K562 (cell line): ENCODE data around the gene RPS6KA4. TPM values are rescaled to one million over a fixed set of nuclear protein-coding genes. Genes with fewer than 3 reads are reported as not detected.

Experiments
- SMAD1 ChIP-seq: fragments of 150-350 bp; IDR thresholded peaks from 2 replicates; pipeline ENCODE4 v1.6.1; 2014; ENCODE audit warnings: low read length, low read depth; ENCODE audit not compliant: partially characterized antibody
- polyA plus RNA-seq, 8 experiments: library from polyadenylated mRNA; depleted of rRNA in 4 of 8; stranded (reverse) in 5 of 8; unstranded in 3 of 8; fragments of >200 nt; fragmentation: Nextera tagmentation in 2 of 8; fragmentation: Illumina TruSeq in 1 of 8; extraction: Ambion mirVana in 2 of 8; extraction: Trizol in 1 of 8; gene quantifications; 2 replicates each; pipeline versions ENCODE4 v1.2.1 to v1.2.3, GENCODE V29; 2011 to 2014; ENCODE audit warnings: inconsistent platforms in 1 of 8, missing spikeins in 1 of 8
- total RNA-seq, 7 experiments: library from RNA; depleted of rRNA in 6 of 7; stranded (reverse); fragments of >200 nt in 6 of 7; fragmentation: Illumina TruSeq in 2 of 7; extraction: Trizol in 2 of 7; gene quantifications; 2 replicates each; pipeline versions ENCODE4 v1.2.1 to v1.2.3, GENCODE V29; 2011 to 2021; ENCODE audit warnings: low replicate concordance in 1 of 7
- TF ChIP-seq, protein P1 (sequence below): sonication (generic); formaldehyde crosslinking; IDR thresholded peaks from 2 replicates; pipeline ENCODE4 v1.8.0; 2022; ENCODE audit warnings: mild to moderate bottlenecking, missing genetic modification reagents
- TF ChIP-seq, protein P2 (sequence below): sonication (generic); formaldehyde crosslinking; IDR thresholded peaks from 2 replicates; pipeline ENCODE4 v1.9.0; 2022; ENCODE audit warnings: mild to moderate bottlenecking, missing genetic modification reagents
- TF ChIP-seq, protein P3 (sequence below): fragments of 450-650 bp; formaldehyde crosslinking; IDR thresholded peaks from 2 replicates; pipeline ENCODE4 v1.4.0; 2020; ENCODE audit warnings: mild to moderate bottlenecking, mixed read lengths
- TF ChIP-seq, protein P4 (sequence below): sonication (generic); formaldehyde crosslinking; IDR thresholded peaks from 2 replicates; pipeline ENCODE4 v1.8.1; 2023; ENCODE audit warnings: mild to moderate bottlenecking, missing genetic modification reagents

The RPS6KA4 gene
- total and polyA plus RNA-seq, 9 of the 15 experiments (the other 6 are each of a cell fraction or from before 2014, with no cell fraction given), result 0.15 to 23.8 (median 9.8) TPM

DNA sequence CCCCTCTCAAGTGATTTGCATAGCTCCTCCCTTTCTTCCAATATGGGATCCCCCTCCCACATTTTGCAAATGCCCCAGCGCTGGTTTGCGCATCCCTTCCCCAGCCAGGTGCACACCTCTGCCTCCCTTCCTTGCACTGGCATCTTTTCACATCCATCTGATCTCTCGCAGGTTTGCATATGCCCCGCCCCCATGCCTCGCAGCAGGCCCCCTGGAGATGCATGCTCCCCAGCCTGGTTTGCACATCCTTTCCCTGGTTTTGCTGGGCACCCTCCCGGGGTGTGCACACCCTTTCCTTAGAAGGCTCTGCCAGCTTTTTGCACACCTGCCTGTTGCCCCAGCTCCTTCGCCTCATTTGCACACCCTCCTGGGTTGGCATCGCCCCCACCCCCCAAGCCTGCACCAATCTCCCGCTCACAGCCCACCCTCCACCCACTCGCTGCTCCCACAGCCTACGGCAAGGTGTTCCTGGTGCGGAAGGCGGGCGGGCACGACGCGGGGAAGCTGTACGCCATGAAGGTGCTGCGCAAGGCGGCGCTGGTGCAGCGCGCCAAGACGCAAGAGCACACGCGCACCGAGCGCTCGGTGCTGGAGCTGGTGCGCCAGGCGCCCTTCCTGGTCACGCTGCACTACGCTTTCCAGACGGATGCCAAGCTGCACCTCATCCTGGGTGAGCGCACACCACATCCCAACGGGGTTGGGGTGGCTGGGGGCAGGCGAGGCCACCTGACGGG is 917 bp downstream of the RPS6KA4 start (continued):
- TF ChIP-seq, protein P1, sequence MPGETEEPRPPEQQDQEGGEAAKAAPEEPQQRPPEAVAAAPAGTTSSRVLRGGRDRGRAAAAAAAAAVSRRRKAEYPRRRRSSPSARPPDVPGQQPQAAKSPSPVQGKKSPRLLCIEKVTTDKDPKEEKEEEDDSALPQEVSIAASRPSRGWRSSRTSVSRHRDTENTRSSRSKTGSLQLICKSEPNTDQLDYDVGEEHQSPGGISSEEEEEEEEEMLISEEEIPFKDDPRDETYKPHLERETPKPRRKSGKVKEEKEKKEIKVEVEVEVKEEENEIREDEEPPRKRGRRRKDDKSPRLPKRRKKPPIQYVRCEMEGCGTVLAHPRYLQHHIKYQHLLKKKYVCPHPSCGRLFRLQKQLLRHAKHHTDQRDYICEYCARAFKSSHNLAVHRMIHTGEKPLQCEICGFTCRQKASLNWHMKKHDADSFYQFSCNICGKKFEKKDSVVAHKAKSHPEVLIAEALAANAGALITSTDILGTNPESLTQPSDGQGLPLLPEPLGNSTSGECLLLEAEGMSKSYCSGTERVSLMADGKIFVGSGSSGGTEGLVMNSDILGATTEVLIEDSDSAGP (CRISPR knock-in tag), result 0 out of 2 replicates have a peak, but pooled peaks have one; percentile 12
- TF ChIP-seq, protein P2, sequence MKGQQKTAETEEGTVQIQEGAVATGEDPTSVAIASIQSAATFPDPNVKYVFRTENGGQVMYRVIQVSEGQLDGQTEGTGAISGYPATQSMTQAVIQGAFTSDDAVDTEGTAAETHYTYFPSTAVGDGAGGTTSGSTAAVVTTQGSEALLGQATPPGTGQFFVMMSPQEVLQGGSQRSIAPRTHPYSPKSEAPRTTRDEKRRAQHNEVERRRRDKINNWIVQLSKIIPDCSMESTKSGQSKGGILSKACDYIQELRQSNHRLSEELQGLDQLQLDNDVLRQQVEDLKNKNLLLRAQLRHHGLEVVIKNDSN (CRISPR knock-in tag), result 0 out of 2 replicates have a peak, but pooled peaks have one; percentile 21
- TF ChIP-seq SMAD1, result no peak
- TF ChIP-seq, protein P3, sequence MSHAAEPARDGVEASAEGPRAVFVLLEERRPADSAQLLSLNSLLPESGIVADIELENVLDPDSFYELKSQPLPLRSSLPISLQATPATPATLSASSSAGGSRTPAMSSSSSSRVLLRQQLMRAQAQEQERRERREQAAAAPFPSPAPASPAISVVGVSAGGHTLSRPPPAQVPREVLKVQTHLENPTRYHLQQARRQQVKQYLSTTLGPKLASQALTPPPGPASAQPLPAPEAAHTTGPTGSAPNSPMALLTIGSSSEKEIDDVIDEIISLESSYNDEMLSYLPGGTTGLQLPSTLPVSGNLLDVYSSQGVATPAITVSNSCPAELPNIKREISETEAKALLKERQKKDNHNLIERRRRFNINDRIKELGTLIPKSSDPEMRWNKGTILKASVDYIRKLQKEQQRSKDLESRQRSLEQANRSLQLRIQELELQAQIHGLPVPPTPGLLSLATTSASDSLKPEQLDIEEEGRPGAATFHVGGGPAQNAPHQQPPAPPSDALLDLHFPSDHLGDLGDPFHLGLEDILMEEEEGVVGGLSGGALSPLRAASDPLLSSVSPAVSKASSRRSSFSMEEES (CRISPR knock-in tag), result no peak
- TF ChIP-seq, protein P4, sequence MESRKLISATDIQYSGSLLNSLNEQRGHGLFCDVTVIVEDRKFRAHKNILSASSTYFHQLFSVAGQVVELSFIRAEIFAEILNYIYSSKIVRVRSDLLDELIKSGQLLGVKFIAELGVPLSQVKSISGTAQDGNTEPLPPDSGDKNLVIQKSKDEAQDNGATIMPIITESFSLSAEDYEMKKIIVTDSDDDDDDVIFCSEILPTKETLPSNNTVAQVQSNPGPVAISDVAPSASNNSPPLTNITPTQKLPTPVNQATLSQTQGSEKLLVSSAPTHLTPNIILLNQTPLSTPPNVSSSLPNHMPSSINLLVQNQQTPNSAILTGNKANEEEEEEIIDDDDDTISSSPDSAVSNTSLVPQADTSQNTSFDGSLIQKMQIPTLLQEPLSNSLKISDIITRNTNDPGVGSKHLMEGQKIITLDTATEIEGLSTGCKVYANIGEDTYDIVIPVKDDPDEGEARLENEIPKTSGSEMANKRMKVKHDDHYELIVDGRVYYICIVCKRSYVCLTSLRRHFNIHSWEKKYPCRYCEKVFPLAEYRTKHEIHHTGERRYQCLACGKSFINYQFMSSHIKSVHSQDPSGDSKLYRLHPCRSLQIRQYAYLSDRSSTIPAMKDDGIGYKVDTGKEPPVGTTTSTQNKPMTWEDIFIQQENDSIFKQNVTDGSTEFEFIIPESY (CRISPR knock-in tag), result peak; percentile 80
